Duodenal mucosa (tissue), 2 donors: ENCODE measurements around the gene PTPRG.

ENCODE experiments used
- H3K27ac ChIP-seq: one replicate; pipeline ENCODE4 v1.7.0; 2013; ENCODE audit warnings: low read depth, low read length
- H3K27me3 ChIP-seq, 2 donors: one replicate each; pipeline ENCODE4 v1.7.0; 2013; ENCODE audit warnings: low read length in 2 of 2, control low read depth in 1 of 2; ENCODE audit not compliant: insufficient read depth in 2 of 2, control insufficient read depth in 1 of 2
- H3K36me3 ChIP-seq, 2 donors: one replicate each; pipeline ENCODE4 v1.7.0; 2013; ENCODE audit warnings: low read length in 2 of 2, control low read depth in 1 of 2; ENCODE audit not compliant: insufficient read depth in 2 of 2, control insufficient read depth in 1 of 2
- H3K4me1 ChIP-seq, 2 donors: one replicate each; pipeline ENCODE4 v1.7.0; 2013; ENCODE audit warnings: low read length in 2 of 2, control low read depth in 1 of 2; ENCODE audit not compliant: insufficient read depth in 2 of 2, control insufficient read depth in 1 of 2
- H3K4me3 ChIP-seq, 2 donors: one replicate each; pipeline ENCODE4 v1.7.0; 2013; ENCODE audit warnings: low read length in 2 of 2, low read depth in 1 of 2
- H3K9ac ChIP-seq, 2 donors: one replicate each; pipeline ENCODE4 v1.7.0; 2013; ENCODE audit warnings: low read length in 2 of 2, low read depth in 1 of 2
- H3K9me3 ChIP-seq, 2 donors: one replicate each; pipeline ENCODE4 v1.7.0; 2013; ENCODE audit warnings: low read length in 2 of 2, control low read depth in 1 of 2; ENCODE audit not compliant: control insufficient read depth in 1 of 2

Gene PTPRG

DNA sequence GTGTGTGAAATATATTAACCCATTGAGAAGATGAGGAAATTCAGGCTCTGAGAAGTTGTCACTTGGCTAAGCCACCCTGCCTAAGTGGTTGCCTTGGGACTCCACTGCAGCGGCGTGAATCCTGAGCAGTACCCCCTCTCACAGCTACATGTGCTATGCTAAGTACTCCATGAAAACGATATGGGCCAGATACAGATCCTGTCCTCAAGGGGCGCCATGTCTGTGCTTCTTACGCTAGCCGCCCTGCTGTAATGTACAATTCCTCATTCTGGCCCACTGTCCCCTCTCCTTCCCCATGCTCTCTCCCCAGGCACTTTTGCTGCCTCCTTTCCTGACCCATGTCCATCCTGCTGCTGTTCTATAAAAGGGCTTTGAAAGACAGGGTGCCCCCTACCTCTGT is 671.7 kb downstream of the PTPRG start:
- H3K4me1 ChIP-seq = no peaks in the 10 kb centered on the region
- H3K9me3 ChIP-seq = no peaks in the 10 kb centered on the region
- no peaks in the 10 kb centered on the region for H3K27me3 ChIP-seq
- H3K36me3 ChIP-seq = no peaks in the 10 kb centered on the region
- no peak overlapping the region for H3K4me3 ChIP-seq
- no peak overlapping the region for H3K27ac ChIP-seq
- no peak overlapping the region for H3K9ac ChIP-seq

DNA sequence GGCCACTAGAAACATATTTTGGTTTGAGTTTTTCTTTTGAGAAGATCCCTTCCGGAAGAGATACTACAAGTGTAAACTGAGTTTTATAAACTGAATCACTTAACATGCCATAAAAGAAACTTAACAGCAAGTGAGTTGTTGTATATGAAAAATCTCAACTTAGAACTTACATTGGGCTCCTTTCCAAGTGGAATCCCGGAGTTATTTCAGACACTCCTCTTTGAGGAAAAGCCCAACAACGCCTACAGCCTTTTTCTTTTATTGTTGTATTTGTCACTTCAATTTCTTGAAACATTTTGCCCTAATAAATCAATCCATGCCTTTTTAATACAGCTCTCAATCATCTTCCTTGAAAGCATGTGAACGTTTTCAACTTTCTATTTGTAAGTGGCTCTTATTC is 674.6 kb downstream of the PTPRG start:
- Histone ChIP-seq H3K9ac (no peak overlapping the region), H3K4me1 (no peaks in the 10 kb centered on the region), H3K27me3 (no peaks in the 10 kb centered on the region), H3K4me3 (no peak overlapping the region), H3K27ac (no peak overlapping the region), H3K9me3 (no peaks in the 10 kb centered on the region), H3K36me3 (no peaks in the 10 kb centered on the region)

- H3K27ac ChIP-seq = no peak overlapping the region
- H3K9ac ChIP-seq = no peak overlapping the region
- H3K27me3 ChIP-seq = no peaks in the 10 kb centered on the region
- H3K4me3 ChIP-seq = no peak overlapping the region
- no peaks in the 10 kb centered on the region for H3K9me3 ChIP-seq
- H3K36me3 ChIP-seq = no peaks in the 10 kb centered on the region
- no peaks in the 10 kb centered on the region for H3K4me1 ChIP-seq
Observed at GRCh38 chr3:62237286-62237948, 676.0 kb downstream of the PTPRG start.

GRCh38 chr3:62238003-62238402 is 676.6 kb downstream of the PTPRG start:
- H3K27me3 ChIP-seq = no peaks in the 10 kb centered on the region
- H3K36me3 ChIP-seq = no peaks in the 10 kb centered on the region
- no peaks in the 10 kb centered on the region for H3K9me3 ChIP-seq
- no peak overlapping the region for H3K4me3 ChIP-seq
- H3K4me1 ChIP-seq = no peaks in the 10 kb centered on the region
- H3K27ac ChIP-seq = no peak overlapping the region
- H3K9ac ChIP-seq = no peak overlapping the region

DNA sequence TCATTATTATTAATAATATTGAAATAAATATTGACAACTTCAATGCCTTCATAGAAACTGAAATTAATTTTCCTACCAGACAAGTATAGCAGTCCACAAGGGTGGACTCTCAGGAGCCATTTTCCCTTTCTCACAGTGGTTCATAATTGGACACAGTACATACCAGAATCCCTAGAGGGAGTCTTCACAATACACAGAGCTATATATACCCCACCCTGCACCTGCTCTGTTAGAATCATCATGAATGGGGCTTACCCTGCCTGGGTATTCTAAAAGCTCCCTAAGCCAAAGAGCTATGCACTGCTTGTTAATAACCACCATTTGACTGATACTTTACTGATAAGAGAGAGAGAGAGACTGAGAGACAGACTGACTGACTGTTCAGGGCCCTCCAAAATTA is 677.1 kb downstream of the PTPRG start:
- no peak overlapping the region for H3K27ac ChIP-seq
- no peak overlapping the region for H3K4me3 ChIP-seq
- no peaks in the 10 kb centered on the region for H3K4me1 ChIP-seq
- H3K9ac ChIP-seq = no peak overlapping the region
- no peaks in the 10 kb centered on the region for H3K27me3 ChIP-seq
- no peaks in the 10 kb centered on the region for H3K36me3 ChIP-seq
- H3K9me3 ChIP-seq = no peaks in the 10 kb centered on the region

DNA sequence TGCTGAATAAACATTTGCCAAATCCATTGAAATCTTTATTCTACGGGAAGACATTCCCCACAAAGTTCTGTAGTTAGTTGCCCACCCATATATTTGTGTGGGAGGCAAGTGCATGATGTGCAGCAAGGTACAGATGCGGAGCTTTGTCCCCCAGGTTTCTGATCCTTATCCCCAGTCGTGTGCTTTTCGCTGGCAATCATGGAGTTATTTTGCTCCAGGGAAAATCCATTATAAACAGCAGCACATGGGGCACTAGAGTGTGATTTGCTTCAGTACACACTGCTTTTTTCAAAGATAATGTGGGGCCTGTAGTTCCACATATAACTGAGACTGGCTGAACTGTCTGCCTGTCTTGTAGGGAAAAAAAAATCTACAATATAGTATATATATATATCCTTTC is 679.9 kb downstream of the PTPRG start:
- H3K4me1 ChIP-seq = no peaks in the 10 kb centered on the region
- no peak overlapping the region for H3K4me3 ChIP-seq
- H3K36me3 ChIP-seq = no peaks in the 10 kb centered on the region

GRCh38 chr3:62242831-62243509 is 681.6 kb downstream of the PTPRG start:
- H3K4me1 ChIP-seq = no peaks in the 10 kb centered on the region
- no peaks in the 10 kb centered on the region for H3K36me3 ChIP-seq
- no peak overlapping the region for H3K4me3 ChIP-seq
- no peaks in the 10 kb centered on the region for H3K9me3 ChIP-seq
- H3K9ac ChIP-seq = no peak overlapping the region
- H3K27me3 ChIP-seq = no peaks in the 10 kb centered on the region
- no peak overlapping the region for H3K27ac ChIP-seq

More for the DNA sequence above, 679.9 kb downstream of the PTPRG start:
- Histone ChIP-seq H3K27ac (no peak overlapping the region), H3K9me3 (no peaks in the 10 kb centered on the region), H3K9ac (no peak overlapping the region), H3K27me3 (no peaks in the 10 kb centered on the region)

DNA sequence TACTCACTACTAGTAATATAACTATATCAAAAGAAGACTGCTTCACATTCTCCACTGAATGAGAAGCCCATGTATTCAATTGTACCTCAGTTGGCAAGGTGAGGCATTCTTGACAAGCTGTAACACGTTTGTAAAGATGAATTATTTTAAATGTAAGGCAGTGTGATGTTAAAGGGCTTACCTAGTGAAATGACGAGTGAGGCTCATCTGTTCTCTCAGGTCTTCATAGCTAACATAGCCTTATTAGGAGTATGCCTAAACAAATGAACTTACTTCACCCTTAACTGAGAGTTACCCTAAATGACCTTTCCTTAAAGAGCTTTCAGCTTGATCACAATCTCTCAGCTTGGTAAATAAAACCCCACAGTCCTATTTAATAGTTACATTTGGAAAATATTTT is 684.7 kb downstream of the PTPRG start:
- H3K27me3 ChIP-seq = no peaks in the 10 kb centered on the region
- H3K9me3 ChIP-seq = no peaks in the 10 kb centered on the region
- H3K36me3 ChIP-seq = no peaks in the 10 kb centered on the region
- H3K4me3 ChIP-seq = no peak overlapping the region
- H3K27ac ChIP-seq = no peak overlapping the region
- no peak overlapping the region for H3K9ac ChIP-seq
- no peaks in the 10 kb centered on the region for H3K4me1 ChIP-seq

GRCh38 chr3:62246985-62247384 is 685.6 kb downstream of the PTPRG start:
- Histone ChIP-seq H3K27ac (no peak overlapping the region), H3K4me3 (no peak overlapping the region), H3K4me1 (no peaks in the 10 kb centered on the region), H3K9me3 (no peaks in the 10 kb centered on the region), H3K27me3 (no peaks in the 10 kb centered on the region), H3K9ac (no peak overlapping the region), H3K36me3 (no peaks in the 10 kb centered on the region)

DNA sequence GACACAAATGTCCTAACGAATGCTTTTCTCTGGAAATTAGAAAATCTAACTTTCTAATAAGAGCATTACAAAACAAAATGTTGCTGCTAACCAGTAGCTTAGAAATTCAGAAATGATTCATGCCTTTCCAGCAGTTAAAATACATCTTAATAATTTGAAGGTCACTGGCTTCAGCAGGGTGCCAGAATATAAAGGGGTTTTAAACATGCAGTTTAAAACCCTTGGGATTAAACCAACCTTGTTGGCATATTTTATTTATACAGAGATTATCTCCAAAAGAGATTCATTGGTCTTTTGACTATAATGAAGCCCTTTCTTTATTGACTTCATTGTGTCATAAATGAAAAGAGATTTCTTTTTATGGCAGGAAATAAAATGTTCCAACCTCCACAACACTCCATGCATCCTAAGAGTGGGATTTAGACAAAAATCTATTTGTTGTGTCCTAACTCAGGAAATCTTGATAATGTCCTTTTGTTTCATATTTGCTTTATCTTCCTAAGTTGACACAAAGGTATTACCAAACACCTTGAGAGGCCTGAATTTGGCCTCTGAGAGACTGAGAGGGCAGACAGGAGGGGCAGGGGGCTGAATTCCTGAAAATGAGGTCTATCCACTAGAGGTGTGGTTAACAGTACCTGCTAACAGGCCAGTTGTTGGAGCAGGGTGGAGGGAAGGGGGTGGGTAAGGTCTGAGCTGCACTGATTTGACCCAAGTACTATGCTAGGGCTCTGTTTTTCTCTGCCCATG is 687.5 kb downstream of the PTPRG start:
- Histone ChIP-seq H3K9me3 (no peaks in the 10 kb centered on the region), H3K4me1 (no peaks in the 10 kb centered on the region), H3K27ac (no peak overlapping the region), H3K27me3 (no peaks in the 10 kb centered on the region), H3K9ac (no peak overlapping the region), H3K4me3 (no peak overlapping the region), H3K36me3 (no peaks in the 10 kb centered on the region)
